Thymus (tissue), 11 donors: Measurements from ENCODE around the gene CRTC1. TPM values are rescaled to one million over a fixed set of nuclear protein-coding genes. Genes with fewer than 3 reads are reported as not detected.
A peak's percentile ranks its signal among the peaks of the same experiment; 100 is the strongest.

Source experiments
- DNase-seq, 9 donors: peaks; one replicate each; pipeline ENCODE4 v3.0.0-alpha.2; 2013; ENCODE audit warnings: low spot score in 9 of 9, low read depth in 6 of 9, missing footprints in 1 of 9
- H3K27ac ChIP-seq, 2 donors: one replicate each; pipeline ENCODE4 v1.5.1; 2013; ENCODE audit warnings: control low read depth in 1 of 2, low read depth in 1 of 2, low read length in 1 of 2, mild to moderate bottlenecking in 1 of 2, moderate library complexity in 1 of 2
- H3K27me3 ChIP-seq, 2 donors: one replicate each; pipeline ENCODE4 v1.5.1; 2013; ENCODE audit warnings: low read length in 1 of 2; ENCODE audit not compliant: control insufficient read depth in 2 of 2, insufficient read depth in 1 of 2
- H3K36me3 ChIP-seq, 2 donors: one replicate each; pipeline ENCODE4 v1.5.1; 2013; ENCODE audit warnings: low read length in 1 of 2, mild to moderate bottlenecking in 1 of 2, moderate library complexity in 1 of 2; ENCODE audit not compliant: control insufficient read depth in 2 of 2, insufficient read depth in 2 of 2
- H3K4me1 ChIP-seq, 2 donors: one replicate each; pipeline ENCODE4 v1.5.1; 2013; ENCODE audit warnings: low read length in 2 of 2; ENCODE audit not compliant: control insufficient read depth in 2 of 2, insufficient read depth in 2 of 2
- H3K4me3 ChIP-seq, 2 donors: one replicate each; pipeline ENCODE4 v1.5.1; 2013; ENCODE audit warnings: low read length in 2 of 2, control low read depth in 1 of 2, mild to moderate bottlenecking in 1 of 2
- H3K9me3 ChIP-seq, 2 donors: one replicate each; pipeline ENCODE4 v1.5.1; 2013; ENCODE audit warnings: low read length in 1 of 2, mild to moderate bottlenecking in 1 of 2; ENCODE audit not compliant: control insufficient read depth in 2 of 2, insufficient read depth in 1 of 2
- WGBS: extraction: QIAGEN DNeasy Blood & Tissue Kit; methylation state at CpG from one replicate; pipeline ENCODE4 v1.1.7; 2013; 5-methylcytosine and 5-hydroxymethylcytosine counted together
- polyA plus RNA-seq: library from polyadenylated mRNA; stranded (reverse); fragments of 200-250 nt; gene quantifications from one replicate; pipeline ENCODE4 v1.2.3, GENCODE V29; 2013
- total RNA-seq: library from RNA; stranded (reverse); fragments of 120-200 nt; gene quantifications from one replicate; pipeline ENCODE4 v1.2.4, GENCODE V29; 2013
- donor health status: healthy.

Gene CRTC1
- total and polyA plus RNA-seq, 2 donors, result 1.2 to 9.7 TPM

DNA sequence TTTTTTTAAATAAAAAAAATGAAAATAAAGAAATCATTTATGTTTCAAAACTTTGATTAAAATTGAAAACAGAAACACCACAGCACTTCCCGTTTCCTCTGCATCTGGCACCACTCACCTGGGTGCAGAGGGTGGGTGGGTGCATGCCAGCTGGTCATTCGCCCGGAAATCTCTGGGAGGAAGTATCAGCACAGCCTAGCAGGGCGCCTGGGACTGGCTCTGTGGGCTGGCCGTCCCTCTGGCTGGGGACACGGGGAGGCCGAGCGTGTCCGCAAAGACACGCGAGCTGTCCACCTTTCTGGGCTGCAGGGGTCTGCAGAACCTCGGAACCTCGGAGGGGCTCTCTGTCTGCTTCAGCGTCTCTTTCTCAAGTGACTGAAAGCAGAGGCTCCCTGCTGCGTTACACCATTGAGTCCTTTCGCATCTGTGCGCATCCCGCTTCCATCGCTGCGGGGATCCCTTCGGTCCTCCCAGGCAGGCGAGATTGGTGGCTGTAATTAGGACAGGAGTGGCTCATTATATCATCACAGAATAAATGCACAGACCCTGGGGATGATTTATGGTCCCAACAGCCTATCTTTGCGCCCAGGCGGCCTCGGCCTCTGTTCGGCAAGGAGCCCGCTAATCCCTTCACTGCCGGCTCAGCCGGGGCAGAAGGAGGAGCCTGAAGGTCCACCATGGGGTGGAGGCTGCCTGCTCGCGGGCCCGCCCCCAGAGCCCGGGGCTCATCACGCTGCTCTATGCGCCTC, 17.2 kb downstream of the CRTC1 start:
- Histone ChIP-seq H3K36me3 (no peaks in the 10 kb centered on the region), H3K4me1 (peaks cover 20 to 27% of the 10 kb centered on the region in 2 donors), H3K4me3 (peak overlapping the region; percentile 40 to 49), H3K27me3 (no peaks in the 10 kb centered on the region), H3K9me3 (peaks cover 0 to 5% of the 10 kb centered on the region in 2 donors), H3K27ac (peak overlapping the region; percentile 84 to 85)
- peak in 6 of 9 donors; percentile 14 to 75 (median 46) for DNase-seq
- whole genome bisulfite sequencing, result 1% methylated on average over 35 of the region's 35 CpGs

DNA sequence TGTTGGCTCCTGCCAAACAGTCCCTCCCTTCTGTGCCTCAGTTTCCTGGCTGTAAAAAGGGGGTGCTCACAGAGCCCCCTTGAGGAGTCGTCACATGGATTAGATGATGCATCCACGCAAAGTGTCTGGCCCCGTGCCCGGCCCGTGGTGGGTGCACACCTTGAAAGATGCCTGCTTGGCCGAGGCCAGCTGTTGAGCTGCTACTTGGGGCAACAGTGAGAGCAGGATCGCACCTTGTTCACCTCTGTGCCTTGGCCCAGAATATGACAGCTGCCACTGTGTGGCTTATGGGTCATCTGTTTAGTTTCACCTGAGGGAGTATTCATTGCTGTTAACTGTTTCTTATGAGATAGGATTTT, 17.7 kb downstream of the CRTC1 start:
- H3K36me3 ChIP-seq, result no peaks in the 10 kb centered on the region
- H3K27ac ChIP-seq, result no peak overlapping the region
- H3K4me1 ChIP-seq, result peaks cover 20 to 27% of the 10 kb centered on the region in 2 donors
- peaks cover 0 to 5% of the 10 kb centered on the region in 2 donors for H3K9me3 ChIP-seq
- no peaks in the 10 kb centered on the region for H3K27me3 ChIP-seq
- H3K4me3 ChIP-seq, result peak overlapping the region; percentile 40 to 49
- 15% methylated on average over 7 of the region's 7 CpGs for WGBS
- DNase-seq, result no peak

DNA sequence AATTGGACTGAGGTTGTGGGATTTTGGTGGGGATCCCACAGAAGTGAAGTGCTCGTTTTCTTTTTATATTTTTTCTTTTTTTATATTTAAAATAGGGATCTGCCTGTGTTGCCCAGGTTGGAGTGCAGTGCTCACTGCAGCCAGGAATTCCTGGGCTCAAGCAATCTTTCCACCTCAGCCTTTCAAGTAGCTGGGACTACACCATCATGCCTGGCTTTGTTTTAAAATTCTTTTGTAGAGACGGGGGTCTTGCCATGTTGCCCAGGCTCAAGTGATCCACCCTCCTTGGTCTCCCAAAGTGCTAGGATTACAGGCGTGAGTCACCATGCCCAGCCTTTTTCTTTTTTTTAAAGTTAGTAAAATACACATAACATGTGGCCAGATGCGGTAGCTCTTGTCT, 20.6 kb downstream of the CRTC1 start:
- Histone ChIP-seq H3K27me3 (no peaks in the 10 kb centered on the region), H3K27ac (no peak overlapping the region), H3K4me3 (no peak overlapping the region), H3K4me1 (peaks cover 21 to 23% of the 10 kb centered on the region in 2 donors), H3K36me3 (no peaks in the 10 kb centered on the region), H3K9me3 (no peaks in the 10 kb centered on the region)
- 92% methylated on average over 4 of the region's 4 CpGs for WGBS
- DNase-seq, result no peak

DNA sequence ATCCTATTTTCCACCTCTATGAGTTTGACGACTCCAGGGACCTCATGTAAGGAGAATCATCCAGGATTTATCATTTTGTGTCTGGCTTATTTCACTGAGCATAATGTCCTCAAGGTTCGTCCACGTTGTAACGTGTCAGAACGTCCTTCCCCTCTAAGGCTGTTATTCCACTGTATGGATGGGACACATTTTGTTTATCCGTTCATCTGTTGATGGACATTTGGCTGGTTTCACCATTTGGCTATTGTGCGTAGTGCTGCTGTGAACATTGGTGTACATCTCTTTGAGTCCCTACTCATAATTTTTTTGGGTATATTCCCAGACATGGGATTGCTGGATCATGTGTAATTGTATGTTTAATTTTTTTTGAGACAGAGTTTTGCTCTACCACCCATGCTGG, 21.5 kb downstream of the CRTC1 start:
- Histone ChIP-seq H3K4me1 (peaks cover 12 to 14% of the 10 kb centered on the region in 2 donors), H3K27me3 (no peaks in the 10 kb centered on the region), H3K9me3 (no peaks in the 10 kb centered on the region), H3K4me3 (no peak overlapping the region), H3K27ac (no peak overlapping the region), H3K36me3 (no peaks in the 10 kb centered on the region)
- no peak for DNase-seq
- WGBS, result 94% methylated on average over 7 of the region's 7 CpGs

DNA sequence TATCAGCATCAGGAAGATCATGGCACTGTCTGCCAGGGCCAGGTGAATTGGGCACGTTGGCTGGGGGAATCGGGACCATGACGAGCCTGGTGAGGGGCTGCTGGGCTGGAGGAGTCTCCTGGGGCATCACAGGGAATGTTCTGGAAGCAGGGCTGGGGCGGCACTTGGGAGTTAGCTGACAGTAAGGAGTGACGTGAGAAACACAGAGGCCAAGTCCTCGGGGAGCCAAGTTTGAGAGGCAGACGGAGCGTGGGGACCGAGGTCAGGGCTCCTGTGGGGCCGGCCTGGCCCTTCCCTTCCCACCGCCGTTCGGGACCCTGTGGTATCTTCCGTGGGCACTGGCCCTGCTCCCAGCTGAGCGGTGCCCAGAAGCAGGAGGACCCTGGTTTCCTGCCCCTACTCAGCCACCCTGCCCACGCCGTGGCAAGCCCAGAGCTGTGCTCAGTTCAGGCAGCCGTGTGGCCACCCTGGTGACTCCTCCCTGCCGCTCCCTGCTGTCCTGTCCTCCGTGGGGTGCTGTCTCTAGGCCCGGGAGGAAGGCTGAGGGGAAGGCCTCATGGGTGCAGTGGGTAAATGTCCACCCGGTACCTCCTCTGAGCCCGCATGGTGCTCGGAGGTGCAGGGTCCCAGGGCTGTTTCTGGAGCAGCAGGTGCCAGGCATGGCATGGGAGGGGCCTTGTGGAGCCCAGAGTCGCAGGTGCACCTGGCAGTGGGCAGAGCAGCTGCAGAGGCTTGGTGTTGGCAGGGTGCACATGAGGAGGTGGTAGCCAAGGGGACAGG, 25.2 kb downstream of the CRTC1 start:
- H3K4me3 ChIP-seq, result no peak overlapping the region
- no peak for DNase-seq
- WGBS, result 86% methylated on average over 25 of the region's 25 CpGs
- peaks cover 0 to 3% of the 10 kb centered on the region in 2 donors for H3K36me3 ChIP-seq
- no peaks in the 10 kb centered on the region for H3K9me3 ChIP-seq
- no peak overlapping the region for H3K27ac ChIP-seq
- peaks cover 3 to 4% of the 10 kb centered on the region in 2 donors for H3K4me1 ChIP-seq
- no peaks in the 10 kb centered on the region for H3K27me3 ChIP-seq

DNA sequence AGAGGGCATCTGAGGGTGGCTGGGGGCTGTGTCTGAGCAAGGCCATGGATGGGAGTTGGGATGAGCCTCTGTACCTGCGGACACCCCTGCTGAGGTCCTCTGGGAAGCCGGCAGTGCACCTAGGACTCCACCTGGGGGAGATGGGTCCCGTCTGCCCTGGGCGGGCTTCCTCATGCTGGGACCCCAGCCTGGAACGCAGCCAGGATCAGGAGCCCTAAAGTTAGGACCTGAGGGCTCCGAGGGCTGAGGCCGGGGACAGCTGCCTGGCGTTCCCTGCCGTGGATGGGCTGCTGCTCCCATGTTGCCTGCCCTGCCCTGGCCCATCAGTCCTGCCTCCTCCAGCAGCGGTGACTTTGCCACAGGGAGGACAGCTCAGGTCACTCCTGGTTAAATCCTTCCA, 26.1 kb downstream of the CRTC1 start:
- no peaks in the 10 kb centered on the region for H3K27me3 ChIP-seq
- peaks cover 0 to under 1% of the 10 kb centered on the region in 2 donors for H3K9me3 ChIP-seq
- H3K27ac ChIP-seq, result no peak overlapping the region
- peaks cover 3 to 5% of the 10 kb centered on the region in 2 donors for H3K4me1 ChIP-seq
- H3K36me3 ChIP-seq, result peaks cover 0 to 3% of the 10 kb centered on the region in 2 donors
- WGBS, result 97% methylated on average over 10 of the region's 10 CpGs
- no peak for DNase-seq
- no peak overlapping the region for H3K4me3 ChIP-seq

DNA sequence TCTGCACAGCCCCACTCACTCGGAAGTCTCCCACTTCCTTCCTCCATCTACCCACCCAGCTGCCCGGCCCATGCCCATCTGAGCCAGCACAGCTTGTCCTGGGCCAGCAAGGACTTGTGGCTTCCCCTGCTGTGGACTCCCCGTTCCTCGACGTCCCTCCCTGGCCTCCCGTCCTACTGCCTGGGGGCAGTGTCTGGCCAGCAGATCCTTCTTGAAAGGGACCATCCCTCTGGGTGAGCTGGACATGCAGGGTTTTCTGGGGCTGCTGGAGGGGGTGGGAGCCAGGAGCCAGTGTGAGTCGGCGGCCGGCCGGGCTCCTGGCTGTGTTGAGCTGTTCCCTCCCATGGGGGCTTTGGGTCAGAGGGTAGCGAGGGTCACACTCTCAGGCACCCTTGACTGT, 26.7 kb downstream of the CRTC1 start:
- Histone ChIP-seq H3K4me1 (peaks cover 3 to 6% of the 10 kb centered on the region in 2 donors), H3K27ac (no peak overlapping the region), H3K4me3 (no peak overlapping the region), H3K27me3 (no peaks in the 10 kb centered on the region), H3K36me3 (peaks cover 0 to 3% of the 10 kb centered on the region in 2 donors), H3K9me3 (peaks cover 0 to 3% of the 10 kb centered on the region in 2 donors)
- DNase-seq, result no peak
- 85% methylated on average over 11 of the region's 11 CpGs for WGBS

DNA sequence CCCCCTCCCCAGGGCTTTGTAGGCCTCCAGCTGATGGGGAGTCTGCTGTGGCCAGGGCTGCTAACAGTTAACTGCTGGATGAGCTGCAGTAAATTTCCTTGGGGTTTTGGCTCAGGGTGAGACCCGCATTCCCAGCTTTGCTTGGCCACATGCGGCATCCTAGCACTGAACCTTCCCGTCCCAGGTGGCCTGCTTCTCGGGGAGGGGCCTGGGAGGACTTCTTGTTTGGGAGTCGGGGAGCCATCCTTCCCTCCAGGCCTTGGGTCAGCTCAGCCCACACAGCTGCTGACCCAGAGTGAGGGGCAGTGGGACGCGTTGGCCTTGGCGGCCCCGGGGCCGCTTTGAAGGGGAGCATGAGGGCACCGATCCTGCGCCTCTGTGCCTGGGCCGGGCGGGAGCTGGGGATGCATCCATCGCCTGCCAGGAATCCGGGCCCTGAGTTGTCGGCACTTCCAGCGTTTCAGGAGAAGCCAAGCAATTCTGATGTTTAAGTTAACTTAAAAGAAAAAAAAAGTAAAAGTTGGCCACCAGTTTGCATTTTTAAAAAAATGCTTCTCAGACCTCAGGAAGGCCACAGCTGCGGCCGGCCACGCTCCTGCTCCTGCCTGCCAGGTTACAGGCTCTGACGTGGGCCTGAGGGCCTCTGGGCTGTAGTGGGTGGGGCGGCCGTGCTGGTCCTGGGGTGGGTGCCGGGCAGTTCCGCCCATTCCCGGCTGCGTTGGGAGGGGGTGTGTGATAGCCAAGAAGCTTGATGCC, 27.7 kb downstream of the CRTC1 start:
- Histone ChIP-seq H3K4me3 (no peak overlapping the region), H3K27me3 (no peaks in the 10 kb centered on the region), H3K27ac (no peak overlapping the region), H3K36me3 (peaks cover 0 to 3% of the 10 kb centered on the region in 2 donors), H3K4me1 (peaks cover 6 to 14% of the 10 kb centered on the region in 2 donors), H3K9me3 (peaks cover 0 to 3% of the 10 kb centered on the region in 2 donors)
- no peak for DNase-seq
- 94% methylated on average over 28 of the region's 28 CpGs for WGBS
